Osteoblast (primary cell): ENCODE measurements around the gene ZNF425. TPM values are rescaled to one million over a fixed set of nuclear protein-coding genes. Genes with fewer than 3 reads are reported as not detected.

Experiments
- DNase-seq: peaks from one replicate; pipeline ENCODE4 v3.0.0; 2011; ENCODE audit warnings: low spot score, mixed read lengths; ENCODE audit not compliant: insufficient read length; ENCODE audit errors: missing footprints
- H2AFZ ChIP-seq: 2 replicates; pipeline ENCODE4 v1.6.0; 2011; ENCODE audit warnings: mild to moderate bottlenecking, low read length
- H3K27ac ChIP-seq: 2 replicates; pipeline ENCODE4 v1.5.1; 2011; ENCODE audit warnings: mild to moderate bottlenecking, low read depth, low read length, moderate library complexity
- H3K27me3 ChIP-seq: 2 replicates; pipeline ENCODE4 v1.6.0; 2012; ENCODE audit warnings: mild to moderate bottlenecking, control low read depth, inconsistent platforms, low read length, moderate library complexity; ENCODE audit not compliant: insufficient read depth
- H3K36me3 ChIP-seq: 2 replicates; pipeline ENCODE4 v1.5.1; 2011; ENCODE audit warnings: mild to moderate bottlenecking, low read length, control low read depth, moderate library complexity; ENCODE audit not compliant: insufficient read depth
- H3K4me1 ChIP-seq: 2 replicates; pipeline ENCODE4 v1.5.1; 2011; ENCODE audit warnings: mild to moderate bottlenecking, low read length, control low read depth, moderate library complexity; ENCODE audit not compliant: insufficient read depth
- H3K4me2 ChIP-seq: 2 replicates; pipeline ENCODE4 v1.6.0; 2011; ENCODE audit warnings: mild to moderate bottlenecking, low read length; ENCODE audit not compliant: insufficient read depth
- H3K4me3 ChIP-seq: fragments of 200-600 bp; sonication (generic); 3 replicates; pipeline ENCODE4 v1.5.1; 2012; ENCODE audit warnings: mild to moderate bottlenecking, low read length, inconsistent platforms; ENCODE audit not compliant: insufficient read depth
- H3K79me2 ChIP-seq: 2 replicates; pipeline ENCODE4 v1.6.0; 2012; ENCODE audit warnings: mild to moderate bottlenecking, low read length, control low read depth, inconsistent platforms; ENCODE audit not compliant: insufficient read depth
- H3K9me3 ChIP-seq: 2 replicates; pipeline ENCODE4 v1.5.1; 2011; ENCODE audit warnings: low read depth, low read length, control low read depth
- H4K20me1 ChIP-seq: 2 replicates; pipeline ENCODE4 v1.6.0; 2012; ENCODE audit warnings: mild to moderate bottlenecking, low read length, control low read depth; ENCODE audit not compliant: insufficient read depth
- CTCF ChIP-seq: IDR thresholded peaks from 2 replicates; pipeline ENCODE4 v1.5.1; 2011; ENCODE audit warnings: mild to moderate bottlenecking, low read depth, low read length, moderate library complexity; ENCODE audit errors: extremely low read depth
- small RNA-seq: library from RNA; depleted of rRNA; stranded (forward); fragments of <200 nt; gene quantifications from one replicate; pipeline ENCODE3, GENCODE V24; 2012
- total RNA-seq: library from RNA; depleted of rRNA; stranded (reverse); fragments of >200 nt; gene quantifications from 2 replicates; pipeline ENCODE4 v1.2.3, GENCODE V29; 2012

Gene ZNF425
- total RNA-seq, 1 donor, result 4.3 TPM

GRCh38 chr7:149053885-149054284 lies 72.2 kb downstream of the ZNF425 start:
- H3K4me3 ChIP-seq, result no peak overlapping the region
- no peaks in the 10 kb centered on the region for H3K4me1 ChIP-seq
- no peaks in the 10 kb centered on the region for H3K79me2 ChIP-seq
- no peak overlapping the region for H3K27ac ChIP-seq
- H3K9me3 ChIP-seq, result no peaks in the 10 kb centered on the region
- H3K27me3 ChIP-seq, result no peaks in the 10 kb centered on the region
- H2AFZ ChIP-seq, result no peak overlapping the region
- no peaks in the 10 kb centered on the region for H3K36me3 ChIP-seq
- H3K4me2 ChIP-seq, result no peak overlapping the region
- H4K20me1 ChIP-seq, result no peaks in the 10 kb centered on the region
- no peak for DNase-seq
- TF ChIP-seq CTCF, result no peak

- H3K79me2 ChIP-seq, result no peaks in the 10 kb centered on the region
- H2AFZ ChIP-seq, result no peak overlapping the region
- DNase-seq, result no peak
- H3K36me3 ChIP-seq, result no peaks in the 10 kb centered on the region
- H3K4me2 ChIP-seq, result no peak overlapping the region
- H3K27me3 ChIP-seq, result no peaks in the 10 kb centered on the region
- no peak for TF ChIP-seq CTCF
- no peaks in the 10 kb centered on the region for H3K4me1 ChIP-seq
- no peak overlapping the region for H3K27ac ChIP-seq
- H3K9me3 ChIP-seq, result no peaks in the 10 kb centered on the region
- no peaks in the 10 kb centered on the region for H4K20me1 ChIP-seq
- no peak overlapping the region for H3K4me3 ChIP-seq
Observed at GRCh38 chr7:149053384-149053783, 72.7 kb downstream of the ZNF425 start.

Small RNA genes within 50 kb of the gene (small RNA-seq; reads per million reads assigned to genes)
- gene COX6B1P1 (not detected), gene RN7SL521P (0.37 reads per million)

Other genes with a start within 250 kb of the ZNF425 start
- gene EZH2, start 242.0 kb downstream of the ZNF425 start, total RNA-seq, result 7.6 and 8.0 TPM in 2 replicates
- 216 and 220 TPM in 2 replicates for gene PDIA4, start 97.8 kb downstream of the ZNF425 start, total RNA-seq
- gene ZNF786, start 35.6 kb downstream of the ZNF425 start, total RNA-seq, result 6.5 and 7.7 TPM in 2 replicates
- gene ZNF398, start 21.1 kb upstream of the ZNF425 start, total RNA-seq, result 15.9 and 17.7 TPM in 2 replicates
- 28.6 and 30.6 TPM in 2 replicates for gene ZNF282, start 69.2 kb upstream of the ZNF425 start, total RNA-seq
- 8.5 and 9.0 TPM in 2 replicates for gene ZNF212, start 113.3 kb upstream of the ZNF425 start, total RNA-seq
- 13.3 and 13.4 TPM in 2 replicates for gene ZNF783, start 135.9 kb upstream of the ZNF425 start, total RNA-seq